Endodermal cell (in vitro differentiated cells): ENCODE results near the gene WDR77. TPM values are rescaled to one million over a fixed set of nuclear protein-coding genes. Genes with fewer than 3 reads are reported as not detected.

Source experiments
- DNase-seq: peaks from one replicate; pipeline ENCODE4 v3.0.0-alpha.2; 2017
- H3K27ac ChIP-seq: 2 replicates; pipeline ENCODE4 v1.5.1; 2013; ENCODE audit warnings: mild to moderate bottlenecking, low read depth, low read length, moderate library complexity
- H3K27me3 ChIP-seq: 2 replicates; pipeline ENCODE4 v1.6.1; 2013; ENCODE audit warnings: mild to moderate bottlenecking, low read length, moderate library complexity; ENCODE audit not compliant: insufficient read depth, control insufficient read depth, poor library complexity, severe bottlenecking
- H3K36me3 ChIP-seq: 2 replicates; pipeline ENCODE4 v1.7.0; 2013; ENCODE audit warnings: mild to moderate bottlenecking, low read length, moderate library complexity; ENCODE audit not compliant: control insufficient read depth, insufficient read depth
- H3K4me1 ChIP-seq: one replicate; pipeline ENCODE4 v1.7.0; 2013; ENCODE audit warnings: low read length; ENCODE audit not compliant: control insufficient read depth, insufficient read depth
- H3K4me3 ChIP-seq: 2 replicates; pipeline ENCODE4 v1.5.1; 2013; ENCODE audit warnings: mild to moderate bottlenecking, low read length, moderate library complexity
- H3K9ac ChIP-seq: 2 replicates; pipeline ENCODE4 v1.6.1; 2013; ENCODE audit warnings: mild to moderate bottlenecking, low read length, moderate library complexity; ENCODE audit not compliant: poor library complexity, severe bottlenecking; ENCODE audit errors: extremely low read depth
- H3K9me3 ChIP-seq: 2 replicates; pipeline ENCODE4 v1.6.1; 2013; ENCODE audit warnings: mild to moderate bottlenecking, low read length, moderate library complexity; ENCODE audit not compliant: control insufficient read depth
- H3K27ac Mint-ChIP-seq: 2 replicates; pipeline ENCODE4 v1.8.0; 2020; ENCODE audit warnings: mixed read lengths
- H3K27me3 Mint-ChIP-seq: 2 replicates; pipeline ENCODE4 v1.8.0; 2021; ENCODE audit warnings: mild to moderate bottlenecking, mixed read lengths; ENCODE audit not compliant: insufficient read depth
- H3K36me3 Mint-ChIP-seq: 2 replicates; pipeline ENCODE4 v1.8.0; 2020; ENCODE audit warnings: low read depth, mixed read lengths
- H3K4me1 Mint-ChIP-seq: 2 replicates; pipeline ENCODE4 v1.8.0; 2020; ENCODE audit warnings: mixed read lengths
- H3K4me3 Mint-ChIP-seq: 2 replicates; pipeline ENCODE4 v1.8.0; 2020; ENCODE audit warnings: mild to moderate bottlenecking, moderate library complexity, mixed read lengths
- H3K9me3 Mint-ChIP-seq: 2 replicates; pipeline ENCODE4 v1.8.0; 2020; ENCODE audit warnings: mild to moderate bottlenecking, mixed read lengths
- WGBS, 2 experiments: methylation state at CpG; one replicate each; pipeline versions ENCODE4 v1.1.5 to v1.1.7; 2013; ENCODE audit warnings: missing lambda C conversion rate in 2 of 2, mixed read lengths in 1 of 2; ENCODE audit not compliant: insufficient coverage in 1 of 2, insufficient read length in 1 of 2; 5-methylcytosine and 5-hydroxymethylcytosine counted together
- total RNA-seq, 2 donors: library from RNA; stranded (reverse); fragmentation: NEBNext Ultra II Directional in 1 of 2; extraction: Animal tissue kit (Norgen Biotek cat#: 25700) in 1 of 2; gene quantifications; 2 replicates in 1 of 2; 3 replicates in 1 of 2; pipeline ENCODE4 v1.2.1, GENCODE V29; 2021
- TF ChIP-seq, protein P1 (sequence below): fragments of 200-600 bp; sonication (generic); conservative IDR thresholded peaks from 2 replicates; pipeline ENCODE4 v1.5.0; 2021; ENCODE audit warnings: antibody characterized with exemption, mild to moderate bottlenecking

The WDR77 gene
- total RNA-seq, 2 donors from 2014 or later: 60.4 to 68.4 TPM

DNA sequence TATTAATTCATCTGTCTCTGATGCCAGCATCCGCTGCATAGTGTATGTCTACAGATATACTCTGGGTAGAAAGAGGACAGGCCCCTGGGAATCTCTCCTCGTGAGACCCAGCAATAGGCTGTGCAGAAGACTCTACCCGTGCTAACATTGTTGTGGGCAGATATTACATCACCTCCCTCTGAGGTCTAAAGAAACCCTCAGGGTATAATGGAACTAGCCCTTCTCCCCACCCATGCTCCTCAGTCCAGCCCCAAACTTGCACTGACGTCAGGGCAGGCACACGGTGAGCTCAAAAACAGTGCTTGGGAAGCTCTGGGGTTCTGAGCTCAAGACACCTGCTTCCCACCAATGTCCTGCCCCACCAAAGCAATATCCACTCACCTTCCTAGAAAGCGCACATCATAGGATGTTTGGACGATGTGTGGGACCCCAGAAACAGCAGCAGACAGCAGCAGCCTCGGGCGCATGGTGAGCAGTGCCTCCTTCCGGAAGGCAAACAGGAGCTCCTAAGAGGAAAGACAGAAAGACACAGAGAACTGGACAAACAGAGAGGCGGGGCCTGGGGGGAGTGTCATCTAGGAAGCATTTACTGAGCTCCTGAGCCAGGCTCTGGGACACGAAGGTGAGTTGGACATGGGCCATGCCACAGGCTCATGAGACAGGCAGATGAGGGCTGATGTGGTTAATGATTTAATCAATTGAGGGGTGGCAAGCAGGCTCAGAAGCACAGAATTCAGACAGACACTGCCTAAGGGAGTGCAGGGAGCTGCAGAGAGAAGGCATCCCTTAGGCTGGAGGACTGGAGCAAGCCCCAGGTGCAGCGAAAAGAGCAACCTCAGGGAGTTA lies 26.3 kb downstream of the WDR77 start:
- TF ChIP-seq, protein P1, sequence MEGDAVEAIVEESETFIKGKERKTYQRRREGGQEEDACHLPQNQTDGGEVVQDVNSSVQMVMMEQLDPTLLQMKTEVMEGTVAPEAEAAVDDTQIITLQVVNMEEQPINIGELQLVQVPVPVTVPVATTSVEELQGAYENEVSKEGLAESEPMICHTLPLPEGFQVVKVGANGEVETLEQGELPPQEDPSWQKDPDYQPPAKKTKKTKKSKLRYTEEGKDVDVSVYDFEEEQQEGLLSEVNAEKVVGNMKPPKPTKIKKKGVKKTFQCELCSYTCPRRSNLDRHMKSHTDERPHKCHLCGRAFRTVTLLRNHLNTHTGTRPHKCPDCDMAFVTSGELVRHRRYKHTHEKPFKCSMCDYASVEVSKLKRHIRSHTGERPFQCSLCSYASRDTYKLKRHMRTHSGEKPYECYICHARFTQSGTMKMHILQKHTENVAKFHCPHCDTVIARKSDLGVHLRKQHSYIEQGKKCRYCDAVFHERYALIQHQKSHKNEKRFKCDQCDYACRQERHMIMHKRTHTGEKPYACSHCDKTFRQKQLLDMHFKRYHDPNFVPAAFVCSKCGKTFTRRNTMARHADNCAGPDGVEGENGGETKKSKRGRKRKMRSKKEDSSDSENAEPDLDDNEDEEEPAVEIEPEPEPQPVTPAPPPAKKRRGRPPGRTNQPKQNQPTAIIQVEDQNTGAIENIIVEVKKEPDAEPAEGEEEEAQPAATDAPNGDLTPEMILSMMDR: no peak
- Histone ChIP-seq H3K27ac (no peak overlapping the region), H3K9ac (no peak overlapping the region), H3K36me3 (no peaks in the 10 kb centered on the region), H3K9me3 (no peaks in the 10 kb centered on the region), H3K4me1 (peaks cover 5% of the 10 kb centered on the region), H3K4me3 (no peak overlapping the region), H3K27me3 (no peaks in the 10 kb centered on the region)
- H3K4me1 Mint-ChIP-seq: peaks cover 16% of the 10 kb centered on the region
- DNase-seq: no peak
- H3K4me3 Mint-ChIP-seq: no peak overlapping the region
- WGBS, 2 experiments: 90 to 92% methylated on average over 6 to 13 of the region's 13 CpGs
- H3K9me3 Mint-ChIP-seq: no peaks in the 10 kb centered on the region
- no peaks in the 10 kb centered on the region for H3K36me3 Mint-ChIP-seq
- no peak overlapping the region for H3K27ac Mint-ChIP-seq
- no peaks in the 10 kb centered on the region for H3K27me3 Mint-ChIP-seq

DNA sequence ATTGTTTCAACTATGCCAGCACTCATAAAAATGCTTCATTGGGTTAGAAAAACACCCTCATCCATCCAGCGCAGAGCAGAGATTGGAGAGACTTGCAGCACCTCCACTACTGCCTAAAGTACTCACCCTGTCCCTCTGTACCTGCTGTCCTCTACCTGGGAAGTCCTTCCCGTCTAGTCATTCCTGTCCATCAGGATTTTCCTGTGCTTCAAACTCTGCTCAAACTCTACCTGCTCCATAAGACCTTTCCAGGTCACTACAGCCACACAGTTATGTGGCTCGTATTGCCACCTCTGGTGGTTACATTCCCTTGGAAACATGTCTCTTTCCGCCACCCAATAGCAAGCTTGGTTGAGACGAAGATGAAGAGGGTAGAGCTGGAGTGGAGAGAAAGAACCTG lies 28.7 kb downstream of the WDR77 start:
- H3K4me1 Mint-ChIP-seq: peaks cover 18% of the 10 kb centered on the region
- no peaks in the 10 kb centered on the region for H3K9me3 Mint-ChIP-seq
- H3K27ac Mint-ChIP-seq: no peak overlapping the region
- TF ChIP-seq, protein P1: no peak
- no peak overlapping the region for H3K4me3 ChIP-seq
- H3K27me3 Mint-ChIP-seq: no peaks in the 10 kb centered on the region
- H3K9ac ChIP-seq: no peak overlapping the region
- 50 to 73% methylated on average over 2 to 5 of the region's 5 CpGs for WGBS, 2 experiments
- no peaks in the 10 kb centered on the region for H3K36me3 Mint-ChIP-seq
- no peak overlapping the region for H3K27ac ChIP-seq
- no peaks in the 10 kb centered on the region for H3K27me3 ChIP-seq
- H3K4me3 Mint-ChIP-seq: no peak overlapping the region
- DNase-seq: no peak
- no peaks in the 10 kb centered on the region for H3K9me3 ChIP-seq
- H3K36me3 ChIP-seq: no peaks in the 10 kb centered on the region
- H3K4me1 ChIP-seq: peaks cover 3% of the 10 kb centered on the region

DNA sequence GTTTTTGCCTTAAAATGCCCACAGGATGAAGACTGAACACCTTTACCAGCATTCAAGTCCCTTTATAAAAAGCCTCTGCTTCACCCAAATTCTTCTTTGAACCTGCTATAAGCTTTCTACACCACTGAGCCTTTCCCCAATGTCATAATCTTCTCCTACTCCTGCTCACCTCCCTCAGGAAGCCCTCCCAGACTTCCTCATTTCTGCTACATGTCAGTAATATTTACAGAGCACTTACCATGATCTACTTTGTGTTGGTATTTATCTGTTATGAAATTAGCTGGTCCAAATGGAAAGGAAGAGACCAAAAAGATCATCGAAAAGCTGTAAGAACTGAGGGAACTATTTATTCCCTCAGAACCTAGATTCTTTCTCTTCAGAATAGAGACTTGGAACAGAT lies 30.0 kb downstream of the WDR77 start:
- 90% methylated on average over 1 of the region's 1 CpG; no CpG with 5 or more reads in 1 of the 2 experiments for WGBS, 2 experiments
- no peak overlapping the region for H3K27ac Mint-ChIP-seq

More for the DNA sequence above, 30.0 kb downstream of the WDR77 start:
- no peak for DNase-seq
- Histone ChIP-seq H3K36me3 (no peaks in the 10 kb centered on the region), H3K27ac (no peak overlapping the region), H3K9ac (no peak overlapping the region), H3K4me1 (peaks cover 3% of the 10 kb centered on the region), H3K9me3 (no peaks in the 10 kb centered on the region), H3K27me3 (no peaks in the 10 kb centered on the region), H3K4me3 (no peak overlapping the region)
- Mint-ChIP-seq H3K9me3 (no peaks in the 10 kb centered on the region), H3K36me3 (no peaks in the 10 kb centered on the region), H3K27me3 (no peaks in the 10 kb centered on the region), H3K4me1 (peaks cover 18% of the 10 kb centered on the region), H3K4me3 (no peak overlapping the region)
- TF ChIP-seq, protein P1: no peak
